Spinal cord (tissue), 10 donors: ENCODE data around the gene RAPH1. TPM values are rescaled to one million over a fixed set of nuclear protein-coding genes. Genes with fewer than 3 reads are reported as not detected.
A peak's percentile ranks its signal among the peaks of the same experiment; 100 is the strongest.

Source experiments
- DNase-seq, 6 donors: peaks; one replicate each; pipeline versions ENCODE4 v3.0.0 to v3.0.0-alpha.2; 2013 to 2015; ENCODE audit warnings: low spot score in 6 of 6, low read depth in 4 of 6
- H3K27ac ChIP-seq: one replicate; pipeline ENCODE4 v1.5.1; 2013; ENCODE audit warnings: low read depth, low read length, control low read depth
- H3K27me3 ChIP-seq: one replicate; pipeline ENCODE4 v1.6.1; 2013; ENCODE audit warnings: low read length; ENCODE audit not compliant: control insufficient read depth, insufficient read depth
- H3K36me3 ChIP-seq: one replicate; pipeline ENCODE4 v1.6.1; 2013; ENCODE audit warnings: low read length; ENCODE audit not compliant: control insufficient read depth, insufficient read depth
- H3K4me1 ChIP-seq: one replicate; pipeline ENCODE4 v1.6.1; 2013; ENCODE audit warnings: low read length; ENCODE audit not compliant: control insufficient read depth, insufficient read depth
- H3K4me3 ChIP-seq: one replicate; pipeline ENCODE4 v1.5.1; 2013; ENCODE audit warnings: low read depth, low read length, control low read depth
- H3K9me3 ChIP-seq: one replicate; pipeline ENCODE4 v1.6.1; 2013; ENCODE audit warnings: low read length; ENCODE audit not compliant: control insufficient read depth, insufficient read depth
- WGBS: methylation state at CpG from one replicate; pipeline ENCODE4 v1.1.5; 2013; ENCODE audit warnings: missing lambda C conversion rate; ENCODE audit not compliant: insufficient coverage; 5-methylcytosine and 5-hydroxymethylcytosine counted together
- polyA plus RNA-seq, 2 donors: library from polyadenylated mRNA; unstranded; fragments of 120-200 nt; gene quantifications; one replicate each; pipeline ENCODE4 v1.2.1, GENCODE V29; 2013; ENCODE audit not compliant: insufficient read length in 2 of 2
- total RNA-seq, 2 donors: library from RNA; depleted of rRNA in 1 of 2; stranded (reverse); fragments of 120-200 nt in 1 of 2; fragments of >200 nt in 1 of 2; gene quantifications; one replicate each; pipeline versions ENCODE4 v1.2.3 to v1.2.4, GENCODE V29; 2013 to 2014
- donor health status: healthy.

RAPH1 gene
- total and polyA plus RNA-seq, 4 donors: 23.2 to 73.9 (median 28.0) TPM

DNA sequence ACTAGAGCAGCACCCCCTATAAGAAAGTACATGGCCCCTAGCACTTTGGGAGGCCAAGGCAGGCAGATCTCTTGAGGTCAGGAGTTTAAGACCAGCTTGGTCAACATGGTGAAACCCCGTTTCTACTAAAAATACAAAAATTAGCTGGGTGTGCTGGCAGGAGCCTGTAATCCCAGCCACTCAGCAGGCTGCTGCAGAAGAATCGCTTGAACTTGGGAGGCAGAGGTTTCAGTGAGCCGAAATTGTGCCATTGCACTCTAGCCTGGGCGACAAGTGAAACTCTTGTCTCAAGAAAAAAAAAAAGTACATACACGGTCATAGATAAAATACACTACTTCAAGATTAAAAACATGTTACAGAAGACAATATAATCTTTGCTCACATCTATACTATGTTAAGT, 63.8 kb downstream of the RAPH1 start:
- no peak overlapping the region for H3K4me3 ChIP-seq
- no peaks in the 10 kb centered on the region for H3K36me3 ChIP-seq
- no peaks in the 10 kb centered on the region for H3K27me3 ChIP-seq
- no peak overlapping the region for H3K27ac ChIP-seq
- no peaks in the 10 kb centered on the region for H3K4me1 ChIP-seq
- H3K9me3 ChIP-seq: no peaks in the 10 kb centered on the region
- WGBS: 76% methylated on average over 2 of the region's 5 CpGs
- DNase-seq: no peak

DNA sequence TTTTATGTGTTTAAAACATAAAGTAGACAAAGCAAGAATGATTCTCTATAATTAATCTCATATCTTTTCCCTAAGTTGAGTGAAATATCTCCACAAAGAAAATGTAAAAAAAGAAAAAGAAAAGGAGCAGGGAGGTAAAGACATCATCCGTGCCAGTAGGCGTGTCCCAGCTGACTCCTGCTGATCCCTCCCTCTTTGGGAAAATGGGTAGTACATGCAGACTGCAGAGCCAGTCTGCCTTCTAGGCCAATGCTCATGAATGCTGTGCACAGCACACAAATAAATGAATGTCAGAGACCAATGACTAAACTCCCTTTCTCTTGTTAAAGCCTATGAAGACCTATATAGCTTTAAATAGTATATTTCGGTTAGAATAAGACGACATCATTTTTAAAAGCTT, 64.7 kb downstream of the RAPH1 start:
- WGBS: 27% methylated on average over 2 of the region's 4 CpGs

DNA sequence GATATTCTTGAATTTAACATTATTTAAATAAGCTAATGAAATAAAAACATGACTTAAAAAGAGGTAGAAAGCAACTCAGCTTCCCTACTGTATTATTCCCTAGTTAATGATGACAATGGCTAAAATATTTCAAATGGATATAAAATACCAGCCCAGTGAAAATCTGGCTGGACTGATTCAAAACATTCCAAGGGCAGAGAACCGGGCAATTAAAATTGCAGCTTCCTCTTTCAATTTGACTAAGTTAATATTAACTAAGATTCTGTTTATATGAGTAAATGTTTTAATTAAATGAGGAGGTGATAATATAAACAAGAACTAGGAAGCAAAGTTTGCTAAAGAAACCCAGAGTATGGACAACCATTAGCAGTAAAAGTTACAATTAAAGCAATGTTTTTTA, 65.6 kb downstream of the RAPH1 start:
- H3K9me3 ChIP-seq: no peaks in the 10 kb centered on the region
- H3K4me1 ChIP-seq: no peaks in the 10 kb centered on the region
- H3K36me3 ChIP-seq: no peaks in the 10 kb centered on the region
- no peak for DNase-seq
- H3K27ac ChIP-seq: no peak overlapping the region
- H3K27me3 ChIP-seq: no peaks in the 10 kb centered on the region
- WGBS: no CpG with 5 or more reads among the region's 1 CpG
- no peak overlapping the region for H3K4me3 ChIP-seq

More for the DNA sequence above, 64.7 kb downstream of the RAPH1 start:
- H3K9me3 ChIP-seq: no peaks in the 10 kb centered on the region
- H3K36me3 ChIP-seq: no peaks in the 10 kb centered on the region
- H3K4me1 ChIP-seq: no peaks in the 10 kb centered on the region
- DNase-seq: peak in 2 of 6 donors; percentile 17 to 26
- no peak overlapping the region for H3K4me3 ChIP-seq
- no peak overlapping the region for H3K27ac ChIP-seq
- no peaks in the 10 kb centered on the region for H3K27me3 ChIP-seq

DNA sequence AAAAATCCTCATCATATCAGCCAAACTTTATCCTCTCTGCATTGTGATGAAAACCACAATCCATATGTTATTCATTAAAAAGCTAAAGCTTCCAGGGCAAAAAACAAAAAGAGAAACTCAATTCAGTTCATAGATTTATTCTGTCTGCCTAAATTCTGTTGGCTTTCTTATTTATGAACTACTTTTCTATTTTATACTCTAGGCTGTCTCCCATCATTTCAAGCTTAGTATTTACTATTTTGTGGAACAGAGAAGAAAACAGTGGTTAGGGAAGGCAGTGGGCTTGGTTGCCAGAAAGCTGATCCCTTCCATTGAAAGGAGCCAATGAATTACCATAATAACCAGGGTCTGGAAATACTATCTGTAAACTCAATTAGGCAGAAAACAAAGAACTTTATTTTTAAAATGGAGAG, 71.8 kb downstream of the RAPH1 start:
- H3K27ac ChIP-seq: no peak overlapping the region
- DNase-seq: peak in 1 of 6 donors; percentile 58

DNA sequence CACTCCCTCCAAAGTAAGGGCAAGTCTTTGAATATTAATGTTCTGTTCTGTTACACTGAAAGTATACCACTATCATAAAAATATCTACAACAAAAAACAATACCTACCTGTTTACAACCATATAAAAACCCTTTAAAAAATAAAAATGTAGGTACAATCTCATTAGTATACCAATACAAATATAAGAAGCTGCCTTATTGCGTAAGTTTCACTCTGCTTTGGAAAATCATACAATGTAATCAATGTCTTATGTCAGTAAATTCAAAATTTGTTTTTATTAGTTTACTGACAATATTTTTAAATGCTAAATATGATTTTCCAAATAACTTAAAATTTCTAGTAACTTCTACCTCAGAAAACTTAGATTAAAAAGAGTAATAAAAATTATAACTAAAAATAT, 72.8 kb downstream of the RAPH1 start:
- H3K27ac ChIP-seq: no peak overlapping the region
- WGBS: no CpG with 5 or more reads among the region's 1 CpG
- peaks cover 8% of the 10 kb centered on the region for H3K36me3 ChIP-seq
- H3K4me3 ChIP-seq: no peak overlapping the region
- H3K9me3 ChIP-seq: no peaks in the 10 kb centered on the region
- H3K27me3 ChIP-seq: no peaks in the 10 kb centered on the region
- no peak for DNase-seq
- H3K4me1 ChIP-seq: no peaks in the 10 kb centered on the region

More for the DNA sequence above, 71.8 kb downstream of the RAPH1 start:
- Histone ChIP-seq H3K27me3 (no peaks in the 10 kb centered on the region), H3K4me3 (no peak overlapping the region), H3K4me1 (no peaks in the 10 kb centered on the region), H3K36me3 (peaks cover 8% of the 10 kb centered on the region), H3K9me3 (no peaks in the 10 kb centered on the region)

DNA sequence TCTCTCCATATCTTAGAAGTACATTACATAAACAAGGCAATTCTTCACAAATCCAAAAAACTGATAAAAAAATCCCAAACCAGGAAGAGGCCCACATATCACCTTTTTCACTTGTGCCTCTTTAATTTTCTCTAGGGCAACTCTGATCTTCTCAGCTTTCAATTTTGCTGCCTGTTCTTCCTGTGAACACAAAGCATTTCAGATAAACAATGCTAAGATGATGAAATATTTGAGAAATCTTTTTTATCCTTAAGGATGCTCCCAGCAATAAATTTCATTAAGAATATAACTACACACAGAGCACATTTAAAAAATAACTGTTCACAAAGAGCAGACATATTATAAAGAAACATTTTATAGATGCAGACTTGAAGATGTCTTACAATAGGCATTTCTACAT, 73.4 kb downstream of the RAPH1 start:
- Histone ChIP-seq H3K9me3 (no peaks in the 10 kb centered on the region), H3K27ac (no peak overlapping the region), H3K4me1 (no peaks in the 10 kb centered on the region), H3K27me3 (no peaks in the 10 kb centered on the region), H3K4me3 (no peak overlapping the region), H3K36me3 (peaks cover 8% of the 10 kb centered on the region)
- no peak for DNase-seq

DNA sequence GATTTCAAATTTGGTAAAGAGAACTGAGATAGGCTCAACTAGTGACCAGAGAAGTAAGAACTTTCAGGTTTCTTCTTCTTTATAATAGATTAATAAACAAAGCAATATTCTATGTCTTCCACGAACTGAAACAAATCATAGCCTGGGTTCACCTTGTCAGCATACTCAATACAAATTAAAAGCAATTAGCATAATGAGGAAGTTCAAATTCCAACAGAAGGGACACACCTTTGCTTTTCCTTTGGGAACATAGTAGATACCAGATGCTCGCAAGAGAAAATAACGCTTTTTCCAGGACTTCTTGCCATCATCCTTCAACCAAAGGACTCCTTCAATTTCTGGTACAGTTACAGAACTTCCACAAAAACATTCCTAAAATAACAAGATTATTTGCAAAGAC, 79.9 kb downstream of the RAPH1 start:
- peaks cover 8% of the 10 kb centered on the region for H3K36me3 ChIP-seq
- H3K4me1 ChIP-seq: no peaks in the 10 kb centered on the region
- no peak for DNase-seq
- no peaks in the 10 kb centered on the region for H3K9me3 ChIP-seq
- H3K27ac ChIP-seq: no peak overlapping the region
- H3K27me3 ChIP-seq: no peaks in the 10 kb centered on the region
- WGBS: 100% methylated on average over 1 of the region's 3 CpGs
- H3K4me3 ChIP-seq: no peak overlapping the region

DNA sequence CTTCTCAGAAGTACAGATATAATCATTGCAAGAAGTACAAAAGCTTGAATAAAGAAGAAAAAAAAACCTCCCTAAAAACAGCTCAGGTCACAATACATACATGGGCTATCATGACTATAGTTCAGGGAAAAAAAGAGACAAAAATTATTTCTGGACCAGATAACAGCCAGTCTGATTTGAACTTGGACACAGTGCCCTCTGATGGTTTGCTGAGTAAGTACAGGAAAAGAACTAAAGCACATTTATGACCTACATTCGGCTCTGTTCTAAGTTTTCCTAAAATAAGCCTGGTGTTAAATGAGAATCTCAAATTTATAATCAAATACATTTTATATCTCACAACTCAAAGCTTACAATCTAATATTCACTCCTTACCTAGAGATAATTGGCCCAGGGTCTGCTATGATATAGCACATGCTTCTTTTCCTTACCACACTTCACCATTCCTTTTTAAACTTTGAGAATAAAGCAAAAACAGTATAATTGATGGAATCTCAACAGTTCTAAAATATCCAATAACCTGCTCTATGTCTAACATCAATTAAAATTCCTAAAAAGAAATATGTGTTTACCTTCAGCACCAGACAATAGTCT, 81.1 kb downstream of the RAPH1 start:
- Histone ChIP-seq H3K27me3 (no peaks in the 10 kb centered on the region), H3K4me1 (no peaks in the 10 kb centered on the region), H3K27ac (no peak overlapping the region), H3K36me3 (peaks cover 8% of the 10 kb centered on the region), H3K9me3 (no peaks in the 10 kb centered on the region), H3K4me3 (no peak overlapping the region)
- no CpG with 5 or more reads among the region's 1 CpG for WGBS
- peak; percentile 15 to 85 (median 42) for DNase-seq

DNA sequence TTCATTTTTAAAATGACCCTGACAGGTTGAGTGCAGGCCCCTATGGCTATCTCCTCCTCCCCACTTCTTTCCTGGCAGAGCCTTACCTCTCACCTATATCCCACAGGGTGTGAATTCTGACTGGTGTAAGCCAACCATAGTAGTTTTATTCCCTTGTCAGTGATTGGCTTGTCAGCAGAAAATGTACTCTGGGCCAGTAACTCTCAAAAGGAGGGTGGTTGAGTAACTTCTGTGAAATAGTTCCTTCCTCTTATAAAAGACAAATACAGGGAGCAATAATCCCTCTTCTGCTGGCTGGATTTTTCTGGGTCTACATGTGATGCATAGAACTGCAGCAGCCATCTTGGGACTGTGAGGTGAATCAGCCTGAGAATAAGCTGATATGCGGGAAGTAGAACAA, 83.4 kb downstream of the RAPH1 start:
- DNase-seq: no peak
- no peaks in the 10 kb centered on the region for H3K27me3 ChIP-seq
- no peak overlapping the region for H3K4me3 ChIP-seq
- H3K27ac ChIP-seq: no peak overlapping the region
- H3K9me3 ChIP-seq: no peaks in the 10 kb centered on the region
- no peaks in the 10 kb centered on the region for H3K4me1 ChIP-seq
- H3K36me3 ChIP-seq: peaks cover 6% of the 10 kb centered on the region
- no CpG with 5 or more reads among the region's 1 CpG for WGBS

DNA sequence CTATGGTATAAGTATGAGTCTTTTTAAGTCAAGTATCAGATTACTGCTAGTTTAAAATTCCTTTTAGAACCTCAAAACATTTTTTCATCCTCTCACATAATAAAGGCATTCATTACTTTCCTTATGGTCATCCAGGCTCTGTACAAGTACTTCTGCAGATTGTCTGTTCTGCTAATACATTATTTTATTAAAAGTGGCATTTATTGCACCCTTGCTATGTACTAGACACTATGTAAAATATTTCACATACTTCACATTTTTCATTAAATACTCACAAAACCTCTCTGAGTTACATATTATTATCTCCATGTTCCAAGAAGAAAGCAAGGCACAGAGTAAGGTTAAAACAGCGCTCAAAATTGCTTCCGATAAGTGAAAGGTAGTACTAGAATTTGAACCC, 84.1 kb downstream of the RAPH1 start:
- Histone ChIP-seq H3K27ac (no peak overlapping the region), H3K4me1 (no peaks in the 10 kb centered on the region), H3K4me3 (no peak overlapping the region), H3K36me3 (peaks cover 7% of the 10 kb centered on the region), H3K9me3 (no peaks in the 10 kb centered on the region), H3K27me3 (no peaks in the 10 kb centered on the region)
- WGBS: no CpG with 5 or more reads among the region's 2 CpGs
- DNase-seq: no peak
